ENCODE data around the gene ETS1.

The ETS1 gene

DNA sequence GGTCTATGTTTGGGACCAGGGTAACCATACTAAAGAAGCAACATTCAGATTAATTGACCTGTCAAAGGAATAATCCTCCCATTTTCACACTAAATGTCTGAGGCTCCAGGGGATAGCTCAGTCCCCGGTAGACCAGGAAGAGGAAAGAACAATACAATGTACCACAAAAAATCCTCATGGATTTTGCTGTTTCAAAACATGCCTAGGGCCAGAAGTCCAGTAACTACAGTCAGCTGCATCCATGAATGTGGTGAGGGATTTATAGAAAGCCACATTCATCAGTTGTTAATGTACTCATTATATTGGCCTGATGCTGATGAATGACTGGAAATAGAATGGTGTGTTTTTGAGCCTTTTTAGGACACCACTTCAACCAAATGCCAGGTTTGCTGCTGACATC is 6.9 kb upstream of the ETS1 start:
- DNase-seq (ENCODE audit: low read depth in 2 of 2) = no peak

DNA sequence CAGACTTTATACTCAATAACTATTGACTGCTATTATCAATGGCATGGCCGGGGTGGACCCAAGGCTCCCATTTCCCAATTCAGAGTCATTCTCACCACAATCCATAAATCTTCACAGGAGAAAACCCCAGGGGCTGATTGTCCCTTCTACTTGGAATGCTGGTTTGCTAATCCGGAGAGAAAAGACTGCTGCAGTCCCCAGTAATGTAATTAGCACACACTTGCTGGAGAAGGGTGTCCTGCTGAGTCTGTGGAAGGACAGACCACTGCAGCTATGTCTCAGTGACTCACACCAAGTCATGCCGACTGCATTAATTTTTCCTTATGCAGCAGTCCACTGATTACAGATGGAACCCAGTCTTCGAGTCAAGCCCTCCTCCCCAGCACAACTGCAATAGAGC is 5.9 kb upstream of the ETS1 start:
- no peak for DNase-seq (ENCODE audit: low read depth in 2 of 2)

DNA sequence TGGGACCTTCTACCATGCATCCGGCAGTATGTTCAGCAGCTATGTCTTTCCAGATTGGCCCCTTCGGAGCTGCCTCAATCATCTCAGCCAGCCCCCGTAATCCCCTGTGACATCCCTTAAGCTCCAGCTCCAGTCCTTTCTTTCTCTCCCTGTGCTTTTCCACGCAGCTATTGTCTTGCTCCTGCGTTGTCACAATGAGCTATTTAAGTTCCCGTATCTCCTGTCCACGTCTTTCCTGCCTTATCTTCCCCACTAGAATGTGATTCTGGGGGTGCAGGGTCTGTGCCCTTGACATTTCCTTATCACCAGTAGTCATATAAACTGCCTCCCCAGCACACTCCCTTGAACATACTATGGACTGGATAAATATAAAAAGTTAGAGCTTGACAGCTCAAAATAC is 5.1 kb upstream of the ETS1 start:
- DNase-seq (ENCODE audit: low read depth in 2 of 2) = no peak

DNA sequence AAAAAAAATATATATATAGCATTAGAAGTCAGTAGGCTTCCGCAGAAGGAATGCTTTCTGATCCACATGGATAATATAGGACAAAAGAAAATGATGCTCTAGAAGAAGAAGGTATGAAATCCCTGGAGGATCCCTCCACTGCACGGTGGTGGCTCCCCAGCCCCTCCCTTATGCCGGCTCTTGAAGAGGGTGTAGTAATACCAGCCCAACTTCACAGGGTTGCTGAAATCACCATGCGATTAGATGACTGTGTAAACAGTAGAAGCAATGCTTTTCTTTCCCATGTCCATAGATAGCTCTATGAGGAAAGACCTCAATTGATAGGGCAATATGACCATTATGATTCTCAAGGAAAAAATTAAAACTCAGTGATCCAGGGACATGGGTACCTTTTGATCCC is 3.2 kb upstream of the ETS1 start:
- no peak for DNase-seq (ENCODE audit: low read depth in 2 of 2)

DNA sequence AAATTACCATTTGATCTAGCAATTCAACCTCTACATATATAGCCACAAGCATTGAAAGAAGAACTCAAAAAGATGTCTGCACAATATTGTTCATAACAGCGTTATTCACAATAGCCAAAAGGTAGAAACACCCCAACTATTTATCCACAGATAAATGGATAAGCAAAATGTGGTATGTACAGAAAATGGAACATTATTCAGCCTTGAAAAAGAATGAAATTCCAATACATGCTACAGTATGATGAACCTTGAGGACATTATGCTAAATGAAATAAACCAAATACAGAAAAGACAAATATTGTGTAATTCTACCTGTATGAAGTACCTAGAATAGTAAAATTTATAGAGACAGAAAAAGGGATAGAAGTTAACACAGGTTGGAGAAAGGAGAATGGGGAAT is 2.6 kb upstream of the ETS1 start:
- DNase-seq (ENCODE audit: low read depth in 2 of 2) = no peak

DNA sequence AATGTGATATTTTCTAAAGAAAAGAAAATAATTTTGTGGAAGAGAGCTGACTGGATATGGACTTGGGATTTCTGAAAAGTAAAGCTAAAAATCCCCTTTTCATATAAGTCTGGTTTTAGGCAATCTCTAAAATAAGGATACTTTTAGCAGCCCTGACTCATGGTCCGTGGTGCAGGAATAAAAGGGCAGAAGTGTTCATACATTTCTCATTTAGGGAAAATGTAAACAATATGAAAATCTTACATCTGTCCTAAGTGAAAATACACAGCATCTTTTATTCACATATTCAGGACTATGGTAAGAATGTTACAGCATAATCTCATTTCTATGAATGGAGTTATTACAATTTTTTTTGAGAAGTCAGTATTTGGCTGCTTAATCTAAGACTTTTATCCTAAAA is 735 bp upstream of the ETS1 start:
- DNase-seq (ENCODE audit: low read depth in 2 of 2) = no peak

DNA sequence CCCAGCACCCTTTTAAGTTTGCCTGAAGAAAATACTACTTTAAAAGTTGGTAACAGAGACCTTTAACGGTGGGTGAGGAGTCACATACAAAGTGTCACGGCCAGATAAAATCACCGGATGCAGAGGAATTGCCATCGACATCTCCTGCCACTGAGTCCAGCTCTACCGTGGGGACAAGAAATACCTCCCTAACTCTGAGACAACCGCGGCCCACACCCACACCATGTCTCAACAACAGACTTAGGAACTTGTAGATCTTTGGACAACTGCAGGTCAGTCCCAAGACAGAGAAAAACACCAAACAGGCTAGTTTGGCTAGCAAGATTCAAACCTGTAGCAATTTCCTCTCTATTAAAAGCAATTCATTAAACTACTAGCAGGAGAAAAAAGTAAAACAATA is 669 bp downstream of the ETS1 start:
- no peak for DNase-seq (ENCODE audit: low read depth in 2 of 2)

DNA sequence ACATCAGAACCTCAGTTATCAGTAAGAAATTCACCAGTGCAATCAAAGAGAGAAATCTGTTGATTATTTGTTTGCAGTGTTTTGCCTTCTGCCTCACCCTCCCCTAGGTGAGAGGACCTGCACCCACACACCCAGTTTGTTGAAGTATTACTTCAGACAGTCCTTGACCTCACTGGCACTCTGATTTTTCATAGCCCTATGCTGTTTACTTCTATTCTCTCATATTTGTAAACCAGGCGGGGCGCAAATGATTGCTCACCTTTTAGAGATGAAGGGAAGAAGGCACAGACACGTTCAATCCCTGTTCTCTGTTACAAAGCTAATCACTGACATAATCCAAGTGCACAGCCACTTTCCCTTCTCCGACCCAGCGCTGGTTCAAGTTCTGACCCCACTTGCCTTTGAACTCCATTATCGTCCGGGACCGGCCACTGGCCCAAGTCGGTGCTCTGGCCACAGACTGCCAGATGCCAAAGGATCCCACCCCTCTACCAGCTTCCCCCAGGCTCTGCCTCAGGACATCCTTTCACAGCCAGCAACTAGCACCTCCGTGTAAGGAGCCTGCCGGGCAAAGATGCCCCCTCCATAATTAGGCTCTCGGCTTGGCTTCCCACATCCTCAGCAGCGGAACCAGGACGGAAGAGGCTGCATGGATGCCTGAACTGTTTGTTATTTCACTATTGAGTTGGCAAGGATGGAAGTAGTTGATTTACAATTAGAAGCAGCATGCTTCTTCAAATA is 1.7 kb downstream of the ETS1 start:
- no peak for DNase-seq (ENCODE audit: low read depth in 2 of 2)

DNA sequence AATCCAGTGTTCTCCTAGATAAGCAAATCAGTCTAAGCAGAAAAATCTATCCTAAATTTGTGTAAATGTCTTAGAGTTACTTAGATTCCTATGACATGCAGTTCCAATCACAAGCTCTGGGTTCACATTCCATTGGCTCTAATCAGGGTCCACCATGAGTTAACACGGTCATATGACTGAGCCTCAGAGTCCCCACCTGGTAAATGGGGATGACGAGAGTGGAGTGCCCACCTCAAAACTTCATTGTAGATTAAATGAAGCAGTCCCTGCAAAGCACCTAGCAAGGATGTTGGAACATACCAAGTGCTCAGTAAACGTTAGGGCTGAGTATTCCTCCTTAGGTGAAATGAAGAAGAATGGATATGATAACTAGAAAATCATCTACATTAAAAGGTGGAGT is 3.1 kb downstream of the ETS1 start:
- DNase-seq (ENCODE audit: low read depth in 2 of 2) = no peak

DNA sequence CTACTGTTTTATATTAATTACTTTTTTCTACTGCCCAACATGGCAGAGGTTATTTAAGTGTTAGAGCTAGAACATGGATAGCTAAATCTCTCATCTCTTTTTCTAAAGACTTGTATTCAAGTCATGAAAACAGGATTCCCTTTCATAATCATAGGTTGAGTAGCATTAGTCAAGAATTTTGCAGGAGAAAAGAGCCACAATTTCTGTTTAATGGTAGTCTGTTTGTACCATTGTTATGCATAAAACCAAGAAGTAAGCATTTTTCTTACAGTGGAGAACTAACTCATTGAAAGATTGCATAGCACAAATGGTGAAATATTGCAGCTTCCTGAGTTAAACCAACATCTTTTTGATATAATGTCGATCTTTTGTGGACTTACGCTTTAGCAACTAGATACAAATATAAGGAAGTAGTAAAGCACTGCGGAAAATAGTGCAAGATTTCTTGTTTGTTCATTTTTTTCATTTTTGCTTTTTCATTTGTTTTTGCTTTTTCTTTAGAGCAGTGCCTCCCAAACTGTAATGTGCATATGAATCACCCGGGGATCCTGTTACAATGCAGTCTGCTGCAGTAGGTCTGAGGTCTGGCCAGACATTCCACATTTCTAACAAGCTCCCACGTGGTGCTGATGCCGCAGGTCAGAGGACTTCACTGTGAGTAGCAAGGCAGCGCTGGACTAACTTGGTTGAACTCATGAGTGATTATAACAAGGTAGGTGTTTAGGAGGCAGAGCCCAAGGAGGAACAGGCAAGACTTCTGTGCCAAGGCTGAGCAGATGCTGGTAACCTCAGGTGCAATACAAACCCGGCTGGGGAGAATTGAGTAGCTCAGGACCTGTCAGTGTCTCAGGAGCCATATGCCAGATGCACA is 4.6 kb downstream of the ETS1 start:
- no peak for DNase-seq (ENCODE audit: low read depth in 2 of 2)

DNA sequence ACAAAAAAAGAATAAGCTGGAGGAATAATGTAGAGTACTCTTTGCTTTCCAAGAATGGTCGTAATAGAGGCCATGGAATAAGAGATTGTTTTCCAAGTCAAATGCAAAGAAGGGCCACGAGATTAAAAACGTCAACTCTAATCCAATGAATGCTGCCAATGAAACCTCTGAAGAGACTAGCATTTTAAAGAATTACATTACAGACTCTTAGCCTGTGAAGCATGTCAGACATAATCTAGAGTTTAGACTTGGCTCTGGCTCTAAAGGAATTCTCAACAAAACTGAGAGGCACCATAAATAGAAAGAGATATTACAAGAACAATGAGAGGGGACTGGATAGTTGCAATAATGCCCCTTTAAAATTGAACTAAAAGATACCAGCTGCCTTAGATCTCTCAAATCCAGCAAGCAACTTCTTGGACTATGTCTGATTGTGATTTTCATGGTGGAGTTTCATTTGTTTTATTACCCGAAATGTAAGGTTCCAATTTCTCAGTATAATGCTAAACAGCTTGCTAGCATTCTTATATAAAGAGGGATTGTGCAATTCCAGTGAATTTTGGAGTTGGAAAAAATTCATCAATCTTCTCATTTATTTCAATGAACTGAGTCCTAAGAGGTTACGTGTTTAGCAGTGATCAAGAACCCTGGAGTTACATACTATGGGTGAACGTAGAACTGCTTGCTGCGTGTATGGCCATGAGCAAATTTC is 5.6 kb downstream of the ETS1 start:
- no peak for DNase-seq (ENCODE audit: low read depth in 2 of 2)

DNA sequence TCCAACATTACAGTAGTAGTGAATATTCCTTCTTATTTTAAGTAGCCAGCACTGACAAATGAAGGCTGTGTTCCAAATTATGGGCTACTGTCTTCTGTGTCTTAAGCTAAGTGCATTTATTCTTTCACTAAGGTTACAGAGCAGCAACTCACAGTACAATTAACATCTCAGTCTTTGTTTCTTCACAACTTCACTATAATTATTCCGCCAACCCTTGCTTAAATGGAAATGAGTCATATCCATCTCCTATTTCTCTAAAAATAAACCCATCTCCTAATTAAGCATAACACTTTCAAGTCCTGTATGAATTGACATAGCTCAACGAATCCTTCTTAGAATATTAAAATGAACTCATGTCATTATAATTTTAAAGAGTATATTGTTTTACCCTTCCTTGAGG is 6.7 kb downstream of the ETS1 start:
- no peak for DNase-seq (ENCODE audit: low read depth in 2 of 2)

DNA sequence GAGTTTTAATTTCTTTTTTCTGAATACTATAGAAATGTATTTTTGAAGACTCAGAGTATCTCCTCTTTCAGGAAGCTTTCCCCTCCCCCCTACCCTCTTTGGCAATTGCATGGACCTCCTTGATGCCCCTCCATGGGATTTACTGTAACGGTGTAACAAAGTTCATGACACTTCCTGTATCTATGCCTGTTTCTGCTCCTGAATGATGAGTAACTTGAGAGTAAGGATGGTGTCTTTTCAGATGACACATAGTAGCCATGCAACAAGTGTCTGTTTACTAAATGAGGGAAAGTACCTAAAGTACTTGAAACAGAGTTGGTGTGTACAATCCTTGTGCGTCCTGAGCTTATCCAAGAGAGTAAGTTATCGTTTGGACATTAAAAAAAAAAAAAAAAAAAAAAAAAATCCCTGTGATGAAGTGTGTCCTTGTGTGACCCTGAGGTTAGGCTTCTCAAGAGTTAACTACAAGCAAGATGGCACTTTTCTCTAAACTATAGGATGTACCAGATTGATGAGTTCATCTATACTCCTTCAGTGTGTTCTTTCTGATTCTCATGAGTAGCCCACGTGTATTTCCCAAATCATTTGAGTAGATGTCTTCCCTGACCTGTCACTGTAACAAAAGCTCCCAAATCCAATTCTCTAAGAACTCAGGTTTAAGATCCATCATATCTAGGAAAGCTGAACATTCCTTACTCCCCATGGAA is 7.4 kb downstream of the ETS1 start:
- DNase-seq (ENCODE audit: low read depth in 2 of 2) = no peak

DNA sequence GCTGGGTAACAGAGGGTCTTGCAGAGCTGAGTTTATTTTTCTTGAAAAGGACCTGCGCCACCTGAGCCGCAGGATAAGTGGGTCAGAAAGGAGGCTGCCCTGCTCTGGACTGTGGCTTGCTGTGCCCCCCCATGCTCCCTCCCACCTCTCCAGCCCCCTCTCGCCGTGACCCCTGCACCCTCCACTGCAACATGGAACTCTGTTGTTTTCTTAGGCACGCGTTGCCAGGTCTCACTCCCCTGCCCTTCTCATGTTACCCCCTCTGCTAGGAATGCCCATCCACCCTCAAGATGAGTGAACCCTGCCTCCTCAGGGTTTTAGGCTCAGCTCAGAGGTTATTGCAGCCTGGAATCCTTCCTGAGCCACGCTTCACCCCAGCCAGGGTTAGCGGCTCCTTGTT is 10.8 kb downstream of the ETS1 start:
- no peak for DNase-seq (ENCODE audit: low read depth in 2 of 2)

DNA sequence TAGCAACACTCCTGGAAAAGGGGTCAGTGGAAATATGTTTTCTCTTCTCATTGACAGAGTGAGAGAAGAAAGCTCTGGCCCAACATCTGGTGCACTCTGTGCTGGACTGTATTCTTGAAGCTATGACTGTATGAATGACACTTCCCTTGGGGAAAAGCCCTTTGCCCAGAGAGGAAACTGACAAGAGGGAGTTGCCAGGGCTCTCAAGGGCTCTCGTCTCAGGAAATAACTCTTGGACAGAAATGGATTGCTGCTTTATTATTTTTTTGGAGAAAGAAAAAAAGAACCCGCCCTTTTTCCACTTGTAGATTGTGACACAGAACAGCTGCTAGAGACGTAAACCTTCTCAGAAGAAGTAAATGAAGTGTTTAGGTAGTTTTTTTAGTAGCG is 11.4 kb downstream of the ETS1 start:
- DNase-seq (ENCODE audit: low read depth in 2 of 2) = no peak

DNA sequence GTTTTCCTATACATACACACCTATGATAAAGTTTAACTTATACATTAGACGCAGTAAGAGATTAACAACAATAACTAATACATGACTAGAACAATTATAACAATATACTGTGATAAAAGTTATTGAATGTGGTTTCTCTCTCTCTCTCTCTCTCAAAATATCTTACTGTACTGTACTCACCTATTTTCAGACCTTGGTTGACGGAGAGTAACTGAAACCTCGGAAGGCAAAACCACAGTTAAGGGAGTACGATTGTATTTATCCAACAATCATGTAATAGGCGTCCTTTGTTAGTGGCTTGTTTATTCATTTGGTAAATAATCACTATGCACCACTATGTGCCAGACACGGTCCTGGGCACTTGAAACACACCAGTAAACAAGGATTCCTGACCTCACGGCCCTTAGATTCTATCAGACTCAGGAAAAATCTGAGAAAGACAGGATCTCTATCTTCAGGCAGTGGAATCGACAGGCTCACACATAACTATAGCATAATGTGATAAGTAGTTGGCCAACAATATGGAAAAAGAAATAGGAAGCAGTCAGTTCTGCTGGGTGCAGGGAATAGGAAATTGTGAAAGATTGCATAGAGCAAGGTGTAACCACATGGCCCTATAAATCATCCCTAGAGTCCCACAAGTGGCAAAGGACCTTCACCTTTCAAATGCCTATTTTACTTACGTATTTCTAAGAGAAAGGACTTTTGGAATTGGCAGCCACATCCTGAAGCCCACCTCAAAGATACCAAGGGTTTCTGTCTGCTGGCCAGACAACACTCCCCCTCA is 12.0 kb downstream of the ETS1 start:
- no peak for DNase-seq (ENCODE audit: low read depth in 2 of 2)

DNA sequence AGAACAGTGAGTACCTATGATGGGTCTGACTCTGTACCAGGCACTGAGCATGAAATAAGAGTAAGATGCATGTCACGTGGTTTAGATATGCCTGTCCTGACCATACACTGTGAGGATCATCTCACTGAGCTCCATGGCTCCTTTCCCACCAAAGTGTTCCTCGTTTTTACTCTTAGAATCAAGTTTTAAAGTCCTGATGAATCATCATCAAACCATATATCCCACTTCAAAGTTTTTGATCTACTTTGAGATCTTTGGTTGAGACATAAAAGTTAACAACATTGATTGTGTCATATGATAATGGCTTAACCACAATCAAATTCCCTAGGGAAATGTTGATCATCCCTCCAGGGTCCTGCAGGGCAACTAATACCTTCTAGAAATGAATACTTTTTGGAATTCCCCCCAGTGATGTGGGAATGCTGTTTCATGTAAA is 12.8 kb downstream of the ETS1 start:
- no peak for DNase-seq (ENCODE audit: low read depth in 2 of 2)

DNA sequence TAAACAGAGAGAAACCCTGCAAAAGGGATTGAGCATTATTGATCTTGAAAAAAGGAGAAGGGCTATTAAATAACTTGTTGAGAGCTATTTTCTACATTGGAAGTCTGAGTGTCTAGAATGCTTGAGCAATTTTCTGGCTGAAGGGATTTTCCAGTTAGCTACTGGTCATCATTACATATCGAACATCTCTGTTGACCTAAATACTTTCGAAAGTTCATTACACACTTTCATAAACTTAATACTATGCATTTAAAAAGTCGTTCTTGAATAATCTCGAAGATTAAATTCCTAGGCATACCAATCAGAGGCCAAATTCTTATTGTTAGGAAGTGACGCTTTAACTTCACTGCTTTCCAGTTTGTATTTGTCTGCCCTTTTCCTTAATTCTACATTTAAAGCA is 13.7 kb downstream of the ETS1 start:
- no peak for DNase-seq (ENCODE audit: low read depth in 2 of 2)

DNA sequence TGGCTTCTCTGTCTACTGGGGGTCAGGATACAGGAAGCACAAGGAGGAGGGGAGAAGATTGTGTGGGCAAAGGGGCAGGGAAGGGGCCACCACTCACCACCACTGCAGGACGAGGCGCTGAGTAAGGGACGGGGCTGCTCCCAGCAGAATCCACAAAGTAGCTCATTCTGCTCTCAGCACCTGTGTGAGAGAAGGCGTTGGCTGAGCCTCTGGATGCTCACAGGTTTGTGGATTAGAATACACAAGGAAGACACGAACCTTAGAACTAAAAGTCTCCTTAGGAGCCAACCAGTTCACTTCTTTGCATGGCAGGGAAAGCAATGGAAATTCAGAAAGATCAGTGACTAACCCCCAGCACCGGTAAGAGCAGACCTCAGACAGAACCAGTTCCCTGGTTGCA is 14.4 kb downstream of the ETS1 start:
- no peak for DNase-seq (ENCODE audit: low read depth in 2 of 2)

DNA sequence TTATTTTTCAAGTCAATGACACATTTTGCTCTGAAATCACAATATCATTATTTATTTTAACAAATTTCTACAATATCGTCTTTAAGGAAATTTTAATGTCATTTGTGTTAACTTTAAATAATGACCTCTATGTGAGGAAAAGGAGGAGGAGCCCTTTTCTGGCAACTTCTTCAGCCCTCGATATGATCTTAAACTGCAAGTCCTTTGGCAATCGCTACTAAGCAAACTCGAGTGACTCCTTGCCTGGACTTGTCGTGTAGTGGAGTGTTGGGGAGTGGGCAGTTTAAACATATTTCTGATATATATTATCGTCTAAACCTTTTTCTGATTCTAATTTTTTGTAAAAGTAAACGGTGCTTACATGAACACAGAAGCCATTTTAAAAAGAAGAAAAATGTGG is 16.7 kb downstream of the ETS1 start:
- DNase-seq (ENCODE audit: low read depth in 2 of 2) = no peak

DNA sequence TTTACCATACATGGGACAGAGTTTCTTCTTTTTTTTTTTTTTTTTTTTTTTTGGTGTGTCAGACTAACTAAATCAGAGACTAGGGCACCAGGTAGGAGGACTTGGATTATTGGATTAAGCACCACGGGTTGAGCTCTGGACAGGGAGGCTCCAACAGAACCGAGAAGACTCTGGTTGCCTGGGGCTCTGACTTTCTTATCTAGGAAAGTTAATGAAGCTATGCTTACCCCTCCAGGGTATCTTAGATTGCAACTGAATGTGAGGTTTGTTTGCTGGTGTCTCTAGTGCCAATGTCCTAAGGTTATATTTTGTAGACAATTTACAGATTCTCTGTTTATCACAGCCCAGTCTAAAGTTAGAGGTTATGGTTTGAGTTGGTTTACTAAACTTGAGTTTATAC is 18.1 kb downstream of the ETS1 start:
- DNase-seq (ENCODE audit: low read depth in 2 of 2) = no peak

Data from activated CD8-positive, alpha-beta memory T cell treated with anti-CD3 and anti-CD28 coated beads for 4 hours (primary cell).